Ramos (cell line): ENCODE data around the gene SYNPR.

Experiments
- in situ Hi-C: fragments of 300-500 bp; cut with MboI; formaldehyde crosslinking; loops from one replicate; pipeline ENCODE4 v1.14.3; 2022; ENCODE audit warnings: low sequenced_read_pairs; ENCODE audit not compliant: unreplicated experiment

The SYNPR gene

DNA sequence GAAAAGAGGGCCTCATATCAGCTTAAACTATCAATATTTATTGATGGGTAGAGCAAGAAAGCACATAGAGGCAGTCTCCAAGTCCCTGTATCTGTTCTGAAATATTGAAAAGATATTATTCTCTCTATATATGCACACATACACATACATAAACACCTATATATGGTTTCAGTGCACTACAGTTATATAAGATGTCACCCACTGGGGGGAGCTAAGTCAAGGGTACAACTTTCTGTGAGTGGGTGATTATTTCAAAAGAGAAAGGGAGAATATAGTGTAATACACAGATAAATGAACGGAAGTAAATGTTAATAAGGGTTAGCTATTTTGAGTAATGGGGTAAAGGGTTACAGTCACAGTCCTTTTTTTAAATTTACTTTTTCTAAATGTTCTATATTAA, 383.1 kb downstream of the SYNPR start:
- in situ Hi-C loops, result no loop called here

DNA sequence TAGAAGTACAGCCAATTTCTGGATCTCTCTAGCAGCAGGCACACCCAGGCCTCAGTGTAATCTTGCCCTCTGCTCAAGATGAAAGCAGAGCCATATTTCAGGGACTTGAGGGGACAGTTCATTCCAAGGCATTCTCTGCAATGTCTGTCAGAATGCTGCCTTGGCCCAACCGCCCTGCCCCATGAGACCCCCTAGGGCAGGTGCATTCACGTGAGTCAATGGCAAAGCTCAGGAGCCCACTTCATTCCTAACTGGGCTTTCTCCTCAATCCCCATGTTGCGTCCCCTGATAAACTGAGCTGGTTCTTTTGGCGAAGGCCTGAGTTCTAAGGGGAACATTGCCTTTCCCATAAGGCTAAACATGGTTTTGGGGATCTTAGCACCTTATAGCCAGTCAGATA, 383.9 kb downstream of the SYNPR start:
- in situ Hi-C loops, result no loop called here

DNA sequence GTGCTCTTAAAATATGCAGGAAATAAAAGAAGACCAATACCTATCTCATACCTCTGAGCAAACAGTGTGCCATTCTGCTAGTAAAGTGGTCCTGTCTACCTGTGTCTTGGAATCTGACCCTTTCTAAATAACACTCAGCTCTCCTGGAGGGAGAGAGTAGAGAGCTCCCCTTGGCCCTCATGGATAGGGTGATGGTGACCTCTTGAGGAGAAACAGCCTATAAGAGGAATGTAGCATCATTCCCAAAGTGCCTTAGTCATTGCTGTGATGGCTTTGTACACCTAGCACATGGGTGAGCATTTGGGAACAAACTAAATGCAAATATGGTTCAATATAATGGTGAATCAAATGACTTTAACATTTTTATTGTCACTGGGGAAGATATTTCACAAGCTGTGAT, 384.4 kb downstream of the SYNPR start:
- in situ Hi-C loops, result no loop called here
